ENCODE measurements around the gene SWSAP1. TPM values are rescaled to one million over a fixed set of nuclear protein-coding genes. Genes with fewer than 3 reads are reported as not detected.

Gene SWSAP1
- total RNA-seq, 1 donor from 2014 or later: 2.1 TPM

DNA sequence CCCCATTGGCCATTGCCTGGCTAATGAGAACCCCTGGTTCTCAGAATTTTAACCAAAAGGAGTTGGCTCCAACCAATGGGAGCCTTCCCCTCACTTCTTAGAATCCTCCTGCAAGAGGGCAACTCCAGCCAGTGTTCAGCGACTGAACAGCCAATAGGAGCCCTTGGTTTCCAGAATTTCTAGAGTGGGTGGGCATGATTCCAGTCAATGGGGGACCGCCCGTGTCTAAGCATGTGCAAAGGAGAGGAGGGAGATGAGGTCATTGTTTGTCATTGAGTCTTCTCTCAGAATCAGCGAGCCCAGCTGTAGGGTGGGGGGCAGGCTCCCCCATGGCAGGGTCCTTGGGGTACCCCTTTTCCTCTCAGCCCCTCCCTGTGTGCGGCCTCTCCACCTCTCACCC, 9.5 kb upstream of the SWSAP1 start:
- H3K27ac Mint-ChIP-seq (ENCODE audit: unreplicated experiment): no peak overlapping the region
- no peaks in the 10 kb centered on the region for H3K36me3 Mint-ChIP-seq (ENCODE audit: unreplicated experiment)
- TF ChIP-seq, protein P1, sequence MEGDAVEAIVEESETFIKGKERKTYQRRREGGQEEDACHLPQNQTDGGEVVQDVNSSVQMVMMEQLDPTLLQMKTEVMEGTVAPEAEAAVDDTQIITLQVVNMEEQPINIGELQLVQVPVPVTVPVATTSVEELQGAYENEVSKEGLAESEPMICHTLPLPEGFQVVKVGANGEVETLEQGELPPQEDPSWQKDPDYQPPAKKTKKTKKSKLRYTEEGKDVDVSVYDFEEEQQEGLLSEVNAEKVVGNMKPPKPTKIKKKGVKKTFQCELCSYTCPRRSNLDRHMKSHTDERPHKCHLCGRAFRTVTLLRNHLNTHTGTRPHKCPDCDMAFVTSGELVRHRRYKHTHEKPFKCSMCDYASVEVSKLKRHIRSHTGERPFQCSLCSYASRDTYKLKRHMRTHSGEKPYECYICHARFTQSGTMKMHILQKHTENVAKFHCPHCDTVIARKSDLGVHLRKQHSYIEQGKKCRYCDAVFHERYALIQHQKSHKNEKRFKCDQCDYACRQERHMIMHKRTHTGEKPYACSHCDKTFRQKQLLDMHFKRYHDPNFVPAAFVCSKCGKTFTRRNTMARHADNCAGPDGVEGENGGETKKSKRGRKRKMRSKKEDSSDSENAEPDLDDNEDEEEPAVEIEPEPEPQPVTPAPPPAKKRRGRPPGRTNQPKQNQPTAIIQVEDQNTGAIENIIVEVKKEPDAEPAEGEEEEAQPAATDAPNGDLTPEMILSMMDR (IDR thresholded peaks at IDR 0.05; ENCODE audit: partially characterized antibody, unreplicated experiment): no peak
- peaks cover 18% of the 10 kb centered on the region for H3K4me1 Mint-ChIP-seq (ENCODE audit: low read depth, unreplicated experiment)
- no peak for DNase-seq
- no peak overlapping the region for H3K4me3 Mint-ChIP-seq (ENCODE audit: unreplicated experiment)
- peaks cover 6% of the 10 kb centered on the region for H3K27me3 Mint-ChIP-seq (ENCODE audit: unreplicated experiment)
- H3K9me3 Mint-ChIP-seq (ENCODE audit: unreplicated experiment): peaks cover 8% of the 10 kb centered on the region

DNA sequence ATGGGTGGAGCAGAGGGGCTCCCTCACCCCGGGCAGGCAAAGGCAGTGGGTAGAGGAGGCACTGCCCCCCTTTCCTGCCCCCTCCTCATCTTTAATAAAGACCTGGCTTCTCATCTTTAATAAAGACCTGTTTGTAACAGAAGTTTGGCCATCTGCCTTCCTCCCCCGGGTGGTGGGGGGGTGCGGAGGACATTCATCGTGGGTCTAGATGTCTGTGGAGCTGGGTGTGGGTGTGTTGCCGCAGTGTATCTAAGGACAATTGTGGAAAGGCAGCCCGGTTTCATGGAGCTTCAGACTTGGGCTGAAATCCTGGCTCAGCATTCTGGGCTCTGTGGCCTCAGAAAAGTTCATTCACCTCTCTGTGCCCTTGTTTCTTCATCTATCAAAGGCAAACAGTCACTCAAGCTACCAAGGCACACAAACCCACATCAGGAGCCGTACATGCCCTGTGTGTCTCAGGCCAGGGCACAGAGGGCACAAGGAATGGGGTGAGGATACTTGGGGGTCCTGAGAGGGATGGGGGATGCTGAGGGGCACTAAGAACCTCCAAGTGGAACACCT, 8.8 kb upstream of the SWSAP1 start:
- peaks cover 6% of the 10 kb centered on the region for H3K27me3 Mint-ChIP-seq (ENCODE audit: unreplicated experiment)
- H3K36me3 Mint-ChIP-seq (ENCODE audit: unreplicated experiment): no peaks in the 10 kb centered on the region
- H3K27ac Mint-ChIP-seq (ENCODE audit: unreplicated experiment): peak overlapping the region; percentile 66
- H3K4me3 Mint-ChIP-seq (ENCODE audit: unreplicated experiment): peak overlapping the region; percentile 30
- no peak for DNase-seq
- peaks cover 8% of the 10 kb centered on the region for H3K9me3 Mint-ChIP-seq (ENCODE audit: unreplicated experiment)
- TF ChIP-seq, protein P1 (IDR thresholded peaks at IDR 0.05; ENCODE audit: partially characterized antibody, unreplicated experiment): no peak
- H3K4me1 Mint-ChIP-seq (ENCODE audit: low read depth, unreplicated experiment): peaks cover 18% of the 10 kb centered on the region

DNA sequence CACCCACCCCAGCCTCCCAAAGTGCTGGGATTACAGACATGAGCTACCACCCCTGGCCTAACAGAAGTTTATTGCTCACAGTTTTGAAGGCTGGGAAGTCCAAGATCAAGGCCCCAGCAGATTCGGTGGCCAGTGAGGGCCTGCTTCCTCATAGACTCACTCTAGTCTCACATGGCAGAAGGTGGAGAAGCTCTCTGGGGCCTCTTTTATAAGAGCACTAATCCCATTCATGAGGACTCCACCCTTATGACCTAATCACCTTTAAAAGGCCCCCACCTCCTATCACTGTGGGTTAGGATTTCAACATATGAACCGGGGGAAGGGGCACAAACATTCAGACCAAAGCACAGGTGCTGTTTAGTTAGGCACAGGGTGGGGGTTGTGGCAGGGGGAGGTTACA, 6.9 kb upstream of the SWSAP1 start:
- Mint-ChIP-seq H3K27me3 (ENCODE audit: unreplicated experiment) (peaks cover 11% of the 10 kb centered on the region), H3K36me3 (ENCODE audit: unreplicated experiment) (no peaks in the 10 kb centered on the region), H3K27ac (ENCODE audit: unreplicated experiment) (no peak overlapping the region), H3K4me3 (ENCODE audit: unreplicated experiment) (no peak overlapping the region), H3K9me3 (ENCODE audit: unreplicated experiment) (peaks cover 3% of the 10 kb centered on the region), H3K4me1 (ENCODE audit: low read depth, unreplicated experiment) (peaks cover 12% of the 10 kb centered on the region)
- DNase-seq: no peak
- TF ChIP-seq, protein P1 (IDR thresholded peaks at IDR 0.05; ENCODE audit: partially characterized antibody, unreplicated experiment): no peak

DNA sequence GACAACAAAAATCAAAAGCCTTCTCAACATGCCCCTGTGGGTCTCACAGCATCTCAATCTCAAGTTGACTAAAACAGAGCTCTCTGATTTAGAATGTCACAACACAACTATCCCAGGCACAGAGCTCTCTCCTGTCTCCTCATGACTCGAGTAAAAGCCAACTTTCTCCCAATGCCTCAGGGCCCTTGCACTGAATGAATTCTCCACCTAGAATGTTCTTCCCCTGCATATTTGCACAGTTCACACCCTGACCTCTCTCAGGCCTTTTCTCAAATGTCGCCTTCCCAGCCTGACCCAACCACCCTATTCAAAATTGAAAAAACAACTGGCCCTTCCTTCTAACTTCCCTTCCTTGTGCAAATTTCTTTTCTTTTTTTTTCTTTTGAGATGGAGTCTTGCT, 3.7 kb upstream of the SWSAP1 start:
- peaks cover 12% of the 10 kb centered on the region for H3K4me1 Mint-ChIP-seq (ENCODE audit: low read depth, unreplicated experiment)
- TF ChIP-seq, protein P1 (IDR thresholded peaks at IDR 0.05; ENCODE audit: partially characterized antibody, unreplicated experiment): no peak
- peaks cover 3% of the 10 kb centered on the region for H3K9me3 Mint-ChIP-seq (ENCODE audit: unreplicated experiment)
- no peak overlapping the region for H3K27ac Mint-ChIP-seq (ENCODE audit: unreplicated experiment)
- DNase-seq: no peak
- H3K4me3 Mint-ChIP-seq (ENCODE audit: unreplicated experiment): no peak overlapping the region
- peaks cover 6% of the 10 kb centered on the region for H3K27me3 Mint-ChIP-seq (ENCODE audit: unreplicated experiment)
- no peaks in the 10 kb centered on the region for H3K36me3 Mint-ChIP-seq (ENCODE audit: unreplicated experiment)

DNA sequence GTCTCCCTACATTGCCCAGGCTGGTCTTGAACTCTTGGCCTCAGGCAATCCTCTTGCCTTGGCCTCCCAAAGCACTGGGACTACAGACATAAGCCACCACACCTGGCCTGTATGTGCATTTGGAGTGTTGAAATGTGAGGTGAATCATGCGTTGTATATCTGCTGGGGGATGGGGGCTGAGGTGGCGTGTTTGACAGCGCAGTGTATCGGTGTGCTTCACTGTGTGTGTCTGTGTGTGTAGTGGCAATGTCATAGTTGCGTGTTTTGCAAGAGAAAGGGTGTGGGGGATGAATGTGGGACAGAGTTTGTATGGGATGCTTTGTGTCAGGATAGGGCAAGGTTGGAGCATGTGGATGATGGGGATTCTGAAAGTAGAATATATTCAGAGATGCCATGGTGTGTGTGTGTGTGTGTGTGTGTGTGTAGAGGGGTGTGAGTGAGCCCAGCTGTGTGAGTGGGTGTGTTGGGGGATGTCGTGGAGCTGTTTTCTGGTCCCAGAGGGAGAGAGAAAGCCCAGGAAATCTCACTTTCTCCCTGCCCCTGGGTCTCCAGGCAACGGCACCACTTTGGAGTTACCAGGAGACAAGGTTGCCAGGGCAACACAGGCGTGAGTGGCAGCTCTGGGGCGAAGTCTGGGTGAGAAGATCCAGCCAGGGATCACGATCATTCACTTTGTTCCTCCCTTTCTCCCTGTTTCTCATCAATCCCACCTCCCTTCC, 1.1 kb upstream of the SWSAP1 start:
- H3K27me3 Mint-ChIP-seq (ENCODE audit: unreplicated experiment): peaks cover 12% of the 10 kb centered on the region
- H3K27ac Mint-ChIP-seq (ENCODE audit: unreplicated experiment): no peak overlapping the region
- no peaks in the 10 kb centered on the region for H3K36me3 Mint-ChIP-seq (ENCODE audit: unreplicated experiment)
- peak; percentile 86 for DNase-seq
- TF ChIP-seq, protein P1 (IDR thresholded peaks at IDR 0.05; ENCODE audit: partially characterized antibody, unreplicated experiment): no peak
- H3K9me3 Mint-ChIP-seq (ENCODE audit: unreplicated experiment): peaks cover 5% of the 10 kb centered on the region
- peaks cover 12% of the 10 kb centered on the region for H3K4me1 Mint-ChIP-seq (ENCODE audit: low read depth, unreplicated experiment)
- H3K4me3 Mint-ChIP-seq (ENCODE audit: unreplicated experiment): no peak overlapping the region

Data from glutamatergic neuron (in vitro differentiated cells).